AG04450 (cell line): ENCODE measurements around the gene PM20D1. TPM values are rescaled to one million over a fixed set of nuclear protein-coding genes. Genes with fewer than 3 reads are reported as not detected.

Source experiments
- CTCF ChIA-PET: fragments of 300-600, 350-600 bp; formaldehyde crosslinking; extraction: SDS; loops from one replicate; lab custom pipeline; 2022; ENCODE audit warnings: antibody characterized with exemption, inconsistent platforms; lab: Charles Lee
- POLR2A ChIA-PET: fragments of 350-600 bp; formaldehyde crosslinking; extraction: SDS; loops from one replicate; lab custom pipeline; 2021; ENCODE audit warnings: antibody characterized with exemption, inconsistent platforms; lab: Yijun Ruan, JAX
- DNase-seq: peaks from one replicate; pipeline ENCODE4 v3.0.0-alpha.2; 2011; ENCODE audit warnings: low read depth, low spot score
- H3K27ac ChIP-seq: one replicate; pipeline ENCODE4 v1.5.1; 2012; ENCODE audit warnings: low read depth, low read length, control low read depth
- H3K27me3 ChIP-seq: one replicate; pipeline ENCODE4 v1.6.0; 2012; ENCODE audit warnings: low read length; ENCODE audit not compliant: control insufficient read depth, insufficient read depth
- H3K4me3 ChIP-seq: 2 replicates; pipeline ENCODE4 v1.5.1; 2011; ENCODE audit warnings: mild to moderate bottlenecking, low read depth, low read length, control low read depth
- H3K9me3 ChIP-seq: 2 replicates; pipeline ENCODE4 v1.5.1; 2012; ENCODE audit warnings: low read length; ENCODE audit not compliant: control insufficient read depth, insufficient read depth
- CTCF ChIP-seq: IDR thresholded peaks from 2 replicates; pipeline ENCODE4 v1.5.1; 2011; ENCODE audit warnings: low read depth, low read length, control low read depth, inconsistent platforms
- polyA plus RNA-seq: library from polyadenylated mRNA; depleted of rRNA; stranded (reverse); fragments of >200 nt; gene quantifications from 2 replicates; pipeline ENCODE4 v1.2.3, GENCODE V29; 2011

Gene PM20D1
- polyA plus RNA-seq, 1 experiment: not detected

- H3K27ac ChIP-seq: no peak overlapping the region
- ChIA-PET POLR2A (interaction anchor here (0.6 kb wide), 1 partner anchor 64 kb away, joined by 5 read pairs; no protein-coding TSS in a partner anchor), CTCF (interaction anchor here (0.7 to 1.4 kb wide), 5 partner anchors 12 to 172 kb away, joined by 3 to 7 read pairs (median 3); no protein-coding TSS in a partner anchor)
- no peak for DNase-seq
- TF ChIP-seq CTCF: no peak
- H3K9me3 ChIP-seq: no peaks in the 10 kb centered on the region
- H3K27me3 ChIP-seq: no peaks in the 10 kb centered on the region
- H3K4me3 ChIP-seq: no peak overlapping the region
Observed at GRCh38 chr1:205805082-205805711, 44.7 kb downstream of the PM20D1 start.

- no peak overlapping the region for H3K27ac ChIP-seq
- ChIA-PET CTCF (interaction anchor here (0.7 to 1.4 kb wide), 4 partner anchors 11 to 173 kb away, joined by 3 to 7 read pairs (median 4); no protein-coding TSS in a partner anchor), POLR2A (interaction anchor here (0.6 kb wide), 1 partner anchor 63 kb away, joined by 5 read pairs; no protein-coding TSS in a partner anchor)
- DNase-seq: no peak
- H3K4me3 ChIP-seq: no peak overlapping the region
- H3K27me3 ChIP-seq: no peaks in the 10 kb centered on the region
- TF ChIP-seq CTCF: no peak
- no peaks in the 10 kb centered on the region for H3K9me3 ChIP-seq
Observed at GRCh38 chr1:205804605-205805004, 45.3 kb downstream of the PM20D1 start.

DNA sequence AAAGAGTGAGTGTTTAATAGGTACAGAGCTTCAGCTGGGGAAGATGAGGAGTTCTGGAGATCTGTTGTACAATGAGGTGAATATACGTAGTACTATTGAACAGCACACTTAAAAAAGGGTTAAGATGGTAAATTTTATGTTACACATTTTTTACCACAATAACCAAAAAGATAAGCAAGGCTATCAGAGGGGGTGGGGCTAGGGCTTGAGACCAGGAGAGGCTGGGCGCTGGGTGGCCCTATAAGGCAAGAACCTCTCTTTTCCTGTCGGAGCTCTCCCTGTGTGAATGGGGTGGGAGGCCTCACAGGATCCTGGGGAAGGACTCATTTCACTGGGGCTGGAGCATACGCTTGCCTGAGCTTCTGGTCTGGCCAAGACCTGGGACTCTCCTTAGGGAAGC lies 45.9 kb downstream of the PM20D1 start:
- H3K27me3 ChIP-seq: no peaks in the 10 kb centered on the region
- no peak for DNase-seq
- H3K4me3 ChIP-seq: no peak overlapping the region
- ChIA-PET POLR2A (no interaction called here), CTCF (interaction anchor here (1.4 kb wide), 1 partner anchor 12 kb away, joined by 7 read pairs; no protein-coding TSS in a partner anchor)
- H3K9me3 ChIP-seq: no peaks in the 10 kb centered on the region
- no peak overlapping the region for H3K27ac ChIP-seq
- no peak for TF ChIP-seq CTCF

GRCh38 chr1:205802060-205802459 lies 47.9 kb downstream of the PM20D1 start:
- H3K27ac ChIP-seq: no peak overlapping the region
- no peak for TF ChIP-seq CTCF
- ChIA-PET POLR2A (interaction anchor here (0.8 kb wide), 1 partner anchor 53 kb away, joined by 3 read pairs; no protein-coding TSS in a partner anchor), CTCF (interaction anchor here (0.7 to 1.1 kb wide), 3 partner anchors 9 to 175 kb away, joined by 3 read pairs; no protein-coding TSS in a partner anchor)
- DNase-seq: no peak
- H3K27me3 ChIP-seq: no peaks in the 10 kb centered on the region
- no peaks in the 10 kb centered on the region for H3K9me3 ChIP-seq
- no peak overlapping the region for H3K4me3 ChIP-seq
